Hair follicular keratinocyte (primary cell): Measurements from ENCODE around the gene ARHGEF5. TPM values are rescaled to one million over a fixed set of nuclear protein-coding genes. Genes with fewer than 3 reads are reported as not detected.

Experiments used
- total RNA-seq: library from RNA; depleted of rRNA; stranded (reverse); fragments of >200 nt; gene quantifications from 2 replicates; pipeline ENCODE4 v1.2.3, GENCODE V29; 2015

The ARHGEF5 gene
- 33.8 and 35.5 TPM in 2 replicates for total RNA-seq

DNA sequence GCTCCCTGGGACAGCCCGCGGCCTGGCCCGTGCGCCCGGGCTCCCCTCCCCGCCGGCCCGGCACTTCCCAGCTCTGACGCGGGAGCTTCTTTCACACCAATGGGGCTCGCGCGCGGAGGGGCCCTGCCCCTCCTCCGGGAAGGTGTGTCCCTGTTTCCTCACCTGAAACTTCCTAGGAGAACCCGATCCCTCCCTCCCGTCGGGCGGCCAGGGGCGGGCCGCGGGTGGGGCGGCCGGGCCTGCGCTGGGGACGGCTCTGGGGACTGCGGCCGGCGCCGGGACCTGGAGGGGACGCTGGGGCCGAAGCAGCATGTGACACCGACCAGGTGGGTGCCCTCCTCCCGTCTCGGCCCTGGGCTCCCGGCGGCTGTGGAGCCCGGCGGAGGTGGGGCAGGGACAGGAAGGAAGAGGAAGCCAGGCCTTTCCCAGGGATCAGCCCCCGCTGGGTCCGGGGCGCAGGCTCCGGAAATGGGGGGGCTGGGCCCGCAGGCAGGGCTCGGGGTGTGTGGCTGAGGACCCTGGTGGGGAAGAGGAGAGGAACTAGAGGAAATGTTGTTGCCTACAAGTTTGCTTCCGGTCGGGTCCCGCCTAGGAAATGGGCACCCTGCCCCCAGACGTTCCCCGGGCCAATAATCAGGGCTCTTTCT is at the start of gene ARHGEF5:
Gene ARHGEF5 (plus strand): TSS at position 227 of the 647 bp plus-strand sequence. CDS start 7,268 bp downstream, outside the sequence.

DNA sequence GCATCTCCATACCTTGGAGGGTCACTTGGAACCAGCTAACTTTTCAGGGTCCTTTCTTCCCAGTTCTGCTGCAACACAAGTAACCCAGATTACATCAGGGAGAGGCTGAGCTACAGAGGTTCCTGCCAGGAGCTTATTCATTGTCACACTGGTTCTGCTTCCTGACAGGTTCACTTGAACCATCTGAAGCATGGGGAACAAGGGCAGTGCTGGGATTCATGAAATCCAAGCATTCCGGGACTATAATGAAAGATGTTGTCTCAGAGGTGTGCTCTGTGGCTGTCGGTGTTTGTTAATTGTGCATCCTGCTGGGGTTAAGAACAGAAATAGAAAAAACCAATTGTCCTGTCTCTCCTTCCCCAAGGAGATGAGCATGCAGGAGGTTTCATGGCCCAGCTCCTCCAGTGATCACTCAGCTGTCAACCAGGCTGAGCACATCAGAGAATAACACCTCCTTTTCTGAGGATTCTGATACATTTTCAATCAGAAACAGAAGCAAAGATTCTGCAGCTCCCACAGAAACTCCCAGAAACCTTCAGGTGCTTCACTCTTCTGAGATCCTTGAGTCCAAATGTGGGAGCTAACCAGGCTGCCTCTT is 43.2 kb upstream of the ARHGEF5 start, which contains the start of gene OR2A1:
Gene OR2A1 (plus strand): TSS at position 548 of the 598 bp plus-strand sequence. CDS start 5,706 bp downstream, outside the sequence.

DNA sequence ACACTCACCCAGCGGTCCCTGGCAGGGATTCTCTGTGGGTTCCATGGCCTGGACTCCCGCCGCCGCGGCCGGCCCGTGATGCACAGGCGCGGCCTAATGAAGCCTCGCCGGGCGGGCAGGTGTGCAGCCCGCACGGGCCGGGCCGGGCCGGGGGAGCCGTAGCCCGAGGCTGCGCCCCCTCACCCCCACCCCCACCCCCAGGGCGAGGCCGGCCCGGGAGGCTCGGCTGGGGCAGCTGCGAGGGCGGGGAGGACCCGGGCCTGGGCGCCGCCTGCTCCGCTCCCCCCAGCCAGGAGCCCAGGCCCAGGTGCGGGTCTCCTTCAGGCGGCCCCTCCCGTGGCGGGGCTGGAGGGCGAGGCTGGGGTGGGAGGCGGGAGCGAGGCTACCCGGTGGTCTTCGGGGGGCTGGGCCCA is 48.5 kb downstream of the ARHGEF5 start, which contains the start of gene NOBOX:
Gene NOBOX (minus strand): TSS at position 45 of the 413 bp plus-strand sequence.

Other genes starting within 250 kb of the ARHGEF5 start
- not detected in 2 replicates for gene OR2A2, start 245.8 kb upstream of the ARHGEF5 start, total RNA-seq
- not detected in 2 replicates for gene OR2A14, start 232.2 kb upstream of the ARHGEF5 start, total RNA-seq
- 0.46 and 1.0 TPM in 2 replicates for gene CTAGE4, start 171.9 kb upstream of the ARHGEF5 start, total RNA-seq
- 7.5 and 11.0 TPM in 2 replicates for gene ARHGEF35, start 159.6 kb upstream of the ARHGEF5 start, total RNA-seq
- gene OR2A42, start 115.8 kb upstream of the ARHGEF5 start, total RNA-seq, result not detected in 2 replicates
- gene OR2A7, start 90.6 kb upstream of the ARHGEF5 start, total RNA-seq, result 1.1 and 4.1 TPM in 2 replicates
- gene CTAGE8, start 86.1 kb upstream of the ARHGEF5 start, total RNA-seq, result 3.4 and 3.7 TPM in 2 replicates
- gene OR2A1, start 43.0 kb upstream of the ARHGEF5 start, total RNA-seq, result 0.11 TPM in 1 of 2 replicates, not detected in the other
- not detected in 2 replicates for gene NOBOX, start 48.3 kb downstream of the ARHGEF5 start, total RNA-seq